HEK293 (cell line): Measurements from ENCODE around the gene CARD11.

Experiments
- CTCF ChIA-PET: fragments of 350-600 bp; formaldehyde crosslinking; extraction: SDS; loops from one replicate; lab custom pipeline; 2021; ENCODE audit warnings: antibody characterized with exemption; lab: Yijun Ruan, JAX
- POLR2A ChIA-PET: fragments of 300-600 bp; formaldehyde crosslinking; extraction: SDS; loops from one replicate; lab custom pipeline; 2020; ENCODE audit warnings: antibody characterized with exemption, inconsistent platforms; lab: Yijun Ruan, JAX
- H3K27ac ChIP-seq: fragments of 200-500 bp; sonication (Bioruptor generic); 2 replicates; pipeline ENCODE4 v1.5.1; 2014; ENCODE audit warnings: low read depth, low read length, control low read depth, inconsistent platforms; ENCODE audit errors: extremely low read depth
- H3K36me3 ChIP-seq, 2 experiments: fragments of 200-500 bp in 1 of 2; sonication (Bioruptor generic) in 1 of 2; 1 replicate in 1 of 2; 2 replicates in 1 of 2; pipeline ENCODE4 v1.5.1; 2014 to 2017; ENCODE audit warnings: inconsistent platforms in 2 of 2, low read length in 2 of 2; ENCODE audit not compliant: control insufficient read depth in 2 of 2, insufficient read depth in 1 of 2
- H3K4me1 ChIP-seq: fragments of 200-500 bp; sonication (Bioruptor generic); 2 replicates; pipeline ENCODE4 v1.5.1; 2014; ENCODE audit warnings: mild to moderate bottlenecking, low read length, inconsistent platforms; ENCODE audit not compliant: control insufficient read depth, insufficient read depth
- H3K4me3 ChIP-seq: 2 replicates; pipeline ENCODE4 v1.5.1; 2011; ENCODE audit warnings: low read depth, mild to moderate bottlenecking, control low read depth, low read length, moderate library complexity
- H3K9me3 ChIP-seq: fragments of 200-500 bp; sonication (Bioruptor generic); 2 replicates; pipeline ENCODE4 v1.5.1; 2014; ENCODE audit warnings: low read depth, low read length, inconsistent platforms; ENCODE audit not compliant: control insufficient read depth, insufficient read depth
- KLF10 ChIP-seq: fragments of 450-650 bp; IDR thresholded peaks from 2 replicates; pipeline ENCODE4 v1.5.1; 2018; ENCODE audit warnings: missing biosample characterization, mild to moderate bottlenecking, missing genetic modification characterization
- PRDM2 ChIP-seq: fragments of 450-650 bp; formaldehyde crosslinking; IDR thresholded peaks from 2 replicates; pipeline ENCODE4 v1.5.1; 2016; ENCODE audit warnings: missing biosample characterization, missing genetic modification characterization, borderline replicate concordance
- ZIC2 ChIP-seq: fragments of 450-650 bp; formaldehyde crosslinking; IDR thresholded peaks from 2 replicates; pipeline ENCODE4 v1.5.1; 2016; ENCODE audit warnings: missing biosample characterization, missing genetic modification characterization
- ZNF10 ChIP-seq: fragments of 450-650 bp; formaldehyde crosslinking; IDR thresholded peaks from 2 replicates; pipeline ENCODE4 v1.5.1; 2017; ENCODE audit warnings: missing biosample characterization, missing genetic modification characterization
- ZNF114 ChIP-seq: fragments of 450-650 bp; formaldehyde crosslinking; IDR thresholded peaks from 2 replicates; pipeline ENCODE4 v1.5.0; 2017; ENCODE audit warnings: missing biosample characterization, missing genetic modification characterization
- ZNF140 ChIP-seq: fragments of 450-650 bp; formaldehyde crosslinking; IDR thresholded peaks from 2 replicates; pipeline ENCODE4 v1.5.1; 2016; ENCODE audit warnings: missing biosample characterization, missing genetic modification characterization
- ZNF169 ChIP-seq: fragments of 450-650 bp; formaldehyde crosslinking; IDR thresholded peaks from 2 replicates; pipeline ENCODE4 v1.5.1; 2016; ENCODE audit warnings: missing biosample characterization, missing genetic modification characterization
- ZNF341 ChIP-seq: fragments of 450-650 bp; formaldehyde crosslinking; IDR thresholded peaks from 2 replicates; pipeline ENCODE4; 2016; ENCODE audit warnings: low read depth, missing biosample characterization, missing genetic modification characterization
- ZNF555 ChIP-seq: fragments of 450-650 bp; formaldehyde crosslinking; conservative IDR thresholded peaks from 2 replicates; pipeline ENCODE4 v1.5.1; 2017; ENCODE audit warnings: missing biosample characterization, mild to moderate bottlenecking, missing genetic modification characterization, inconsistent platforms
- ZNF837 ChIP-seq: fragments of 450-650 bp; formaldehyde crosslinking; IDR thresholded peaks from 2 replicates; pipeline ENCODE4 v1.5.1; 2016; ENCODE audit warnings: missing biosample characterization, missing genetic modification characterization
- ZSCAN4 ChIP-seq: fragments of 450-650 bp; formaldehyde crosslinking; IDR thresholded peaks from 2 replicates; pipeline ENCODE4 v1.5.1; 2017; ENCODE audit warnings: missing biosample characterization, missing genetic modification characterization
- TF ChIP-seq, protein P1 (sequence below): fragments of 450-650 bp; formaldehyde crosslinking; IDR thresholded peaks from 2 replicates; pipeline ENCODE4 v1.5.1; 2017; ENCODE audit warnings: missing biosample characterization, mild to moderate bottlenecking, missing genetic modification characterization, moderate library complexity
- TF ChIP-seq, protein P2 (sequence below): fragments of 450-650 bp; formaldehyde crosslinking; IDR thresholded peaks from 2 replicates; pipeline ENCODE4 v1.5.1; 2016; ENCODE audit warnings: missing biosample characterization, missing genetic modification characterization

The CARD11 gene

DNA sequence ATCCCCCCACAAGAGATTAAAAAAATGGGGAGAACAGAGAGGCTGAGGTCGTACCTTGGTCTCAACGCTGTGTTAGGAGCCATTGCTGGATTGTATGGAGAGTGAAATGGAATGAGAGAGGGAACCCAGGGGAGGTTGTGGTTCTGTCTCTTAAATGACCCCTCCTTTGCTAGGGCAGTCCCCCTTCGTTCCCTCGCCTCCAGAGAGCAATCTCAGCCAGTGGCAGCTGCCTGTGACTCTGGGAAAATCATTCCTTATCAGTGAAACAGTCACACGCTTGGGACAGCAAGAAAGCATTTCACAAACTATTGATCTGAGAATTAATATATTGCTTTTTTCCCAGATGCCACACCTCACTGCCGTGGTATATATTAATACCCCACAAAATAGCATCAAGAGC lies 12.0 kb upstream of the CARD11 start:
- Histone ChIP-seq H3K9me3 (no peaks in the 10 kb centered on the region; the same call in 1 of the 2 replicates), H3K4me3 (no peak overlapping the region)
- CTCF ChIA-PET: interaction anchor here (0.6 to 1.6 kb wide), 2 partner anchors 11 to 601 kb away, joined by 3 to 4 read pairs; no protein-coding TSS in a partner anchor
- no peak for TF ChIP-seq ZNF341 (tag by site-specific recombination)
- no peak for TF ChIP-seq ZSCAN4 (tag by site-specific recombination)
- no peak for TF ChIP-seq KLF10
- no peak for TF ChIP-seq ZNF114 (tag by site-specific recombination)
- no peak for TF ChIP-seq ZNF555 (tag by site-specific recombination)
- TF ChIP-seq, protein P1, sequence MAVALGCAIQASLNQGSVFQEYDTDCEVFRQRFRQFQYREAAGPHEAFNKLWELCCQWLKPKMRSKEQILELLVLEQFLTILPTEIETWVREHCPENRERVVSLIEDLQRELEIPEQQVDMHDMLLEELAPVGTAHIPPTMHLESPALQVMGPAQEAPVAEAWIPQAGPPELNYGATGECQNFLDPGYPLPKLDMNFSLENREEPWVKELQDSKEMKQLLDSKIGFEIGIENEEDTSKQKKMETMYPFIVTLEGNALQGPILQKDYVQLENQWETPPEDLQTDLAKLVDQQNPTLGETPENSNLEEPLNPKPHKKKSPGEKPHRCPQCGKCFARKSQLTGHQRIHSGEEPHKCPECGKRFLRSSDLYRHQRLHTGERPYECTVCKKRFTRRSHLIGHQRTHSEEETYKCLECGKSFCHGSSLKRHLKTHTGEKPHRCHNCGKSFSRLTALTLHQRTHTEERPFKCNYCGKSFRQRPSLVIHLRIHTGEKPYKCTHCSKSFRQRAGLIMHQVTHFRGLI: no peak
- TF ChIP-seq ZIC2: no peak
- TF ChIP-seq ZNF837 (tag by site-specific recombination): no peak
- TF ChIP-seq PRDM2 (tag by site-specific recombination): no peak
- TF ChIP-seq, protein P2, sequence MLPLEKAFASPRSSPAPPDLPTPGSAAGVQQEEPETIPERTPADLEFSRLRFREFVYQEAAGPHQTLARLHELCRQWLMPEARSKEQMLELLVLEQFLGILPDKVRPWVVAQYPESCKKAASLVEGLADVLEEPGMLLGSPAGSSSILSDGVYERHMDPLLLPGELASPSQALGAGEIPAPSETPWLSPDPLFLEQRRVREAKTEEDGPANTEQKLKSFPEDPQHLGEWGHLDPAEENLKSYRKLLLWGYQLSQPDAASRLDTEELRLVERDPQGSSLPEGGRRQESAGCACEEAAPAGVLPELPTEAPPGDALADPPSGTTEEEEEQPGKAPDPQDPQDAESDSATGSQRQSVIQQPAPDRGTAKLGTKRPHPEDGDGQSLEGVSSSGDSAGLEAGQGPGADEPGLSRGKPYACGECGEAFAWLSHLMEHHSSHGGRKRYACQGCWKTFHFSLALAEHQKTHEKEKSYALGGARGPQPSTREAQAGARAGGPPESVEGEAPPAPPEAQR (tag by site-specific recombination): no peak
- TF ChIP-seq ZNF140 (tag by site-specific recombination): no peak
- TF ChIP-seq, all 188 proteins: peak for 0
- Histone ChIP-seq H3K36me3 (no peaks in the 10 kb centered on the region), H3K4me1 (no peaks in the 10 kb centered on the region), H3K27ac (no peak overlapping the region)
- POLR2A ChIA-PET: no interaction called here

- H3K36me3 ChIP-seq: no peaks in the 10 kb centered on the region
- peak overlapping the region; percentile 39 for H3K4me3 ChIP-seq
- H3K9me3 ChIP-seq: no peaks in the 10 kb centered on the region
- no peaks in the 10 kb centered on the region for H3K4me1 ChIP-seq
- ChIA-PET POLR2A (no interaction called here), CTCF (interaction anchor here (1.4 kb wide), 1 partner anchor 48 kb away, joined by 3 read pairs; no protein-coding TSS in a partner anchor)
- TF ChIP-seq ZNF10 (tag by site-specific recombination): no peak
- TF ChIP-seq ZNF169 (tag by site-specific recombination): no peak
- TF ChIP-seq ZNF114 (tag by site-specific recombination): no peak
- H3K27ac ChIP-seq: no peak overlapping the region
Observed at GRCh38 chr7:3042861-3043489, 692 bp downstream of the CARD11 start.
